Stimulated activated memory B cell treated with anti-CD40 and anti-IgM and Interleukin-4, amounts not matched to agents 10 μg/mL and 1 μg/mL and 100 μg/mL, for 72 hours (primary cell): ENCODE results near the gene KIRREL3.

Experiments used
- ATAC-seq: fragments of 150-1000 bp; cut with Tn5 transposase; 2 replicates; pipeline ENCODE4 v1.10.0; 2021
- H3K27ac Mint-ChIP-seq: one replicate; pipeline ENCODE4 v1.8.0; 2022; ENCODE audit warnings: mild to moderate bottlenecking, mixed read lengths
- H3K27me3 Mint-ChIP-seq: one replicate; pipeline ENCODE4 v1.8.0; 2022; ENCODE audit warnings: mixed read lengths
- H3K36me3 Mint-ChIP-seq: one replicate; pipeline ENCODE4 v1.8.0; 2022; ENCODE audit warnings: mixed read lengths
- H3K4me1 Mint-ChIP-seq: one replicate; pipeline ENCODE4 v1.8.0; 2022; ENCODE audit warnings: mixed read lengths
- H3K4me3 Mint-ChIP-seq: one replicate; pipeline ENCODE4 v1.8.0; 2022; ENCODE audit warnings: mild to moderate bottlenecking, moderate library complexity, mixed read lengths
- H3K9me3 Mint-ChIP-seq: one replicate; pipeline ENCODE4 v1.8.0; 2022; ENCODE audit warnings: mixed read lengths

KIRREL3 gene

GRCh38 chr11:126519764-126520734, 480.5 kb downstream of the KIRREL3 start:
- Mint-ChIP-seq H3K9me3 (no peaks in the 10 kb centered on the region), H3K27ac (no peak overlapping the region)

GRCh38 chr11:126518972-126519690, 481.4 kb downstream of the KIRREL3 start:
- H3K4me1 Mint-ChIP-seq: no peaks in the 10 kb centered on the region
- H3K27me3 Mint-ChIP-seq: peaks cover 20% of the 10 kb centered on the region
- no peak for ATAC-seq
- H3K4me3 Mint-ChIP-seq: no peak overlapping the region
- H3K9me3 Mint-ChIP-seq: no peaks in the 10 kb centered on the region
- H3K36me3 Mint-ChIP-seq: no peaks in the 10 kb centered on the region
- no peak overlapping the region for H3K27ac Mint-ChIP-seq

More at GRCh38 chr11:126519764-126520734, 480.5 kb downstream of the KIRREL3 start:
- Mint-ChIP-seq H3K4me1 (no peaks in the 10 kb centered on the region), H3K36me3 (no peaks in the 10 kb centered on the region), H3K4me3 (no peak overlapping the region), H3K27me3 (peaks cover 19% of the 10 kb centered on the region)
- no peak for ATAC-seq

GRCh38 chr11:126518071-126518971, 482.2 kb downstream of the KIRREL3 start:
- no peak for ATAC-seq
- H3K36me3 Mint-ChIP-seq: no peaks in the 10 kb centered on the region
- H3K9me3 Mint-ChIP-seq: no peaks in the 10 kb centered on the region
- no peaks in the 10 kb centered on the region for H3K4me1 Mint-ChIP-seq
- no peak overlapping the region for H3K4me3 Mint-ChIP-seq
- H3K27ac Mint-ChIP-seq: no peak overlapping the region
- peaks cover 28% of the 10 kb centered on the region for H3K27me3 Mint-ChIP-seq

GRCh38 chr11:126515501-126515900, 485.1 kb downstream of the KIRREL3 start:
- Mint-ChIP-seq H3K27ac (no peak overlapping the region), H3K4me1 (no peaks in the 10 kb centered on the region), H3K36me3 (no peaks in the 10 kb centered on the region), H3K4me3 (no peak overlapping the region), H3K27me3 (peaks cover 48% of the 10 kb centered on the region), H3K9me3 (no peaks in the 10 kb centered on the region)
- no peak for ATAC-seq

GRCh38 chr11:126514061-126514693, 486.4 kb downstream of the KIRREL3 start:
- Mint-ChIP-seq H3K27ac (no peak overlapping the region), H3K36me3 (no peaks in the 10 kb centered on the region), H3K4me1 (no peaks in the 10 kb centered on the region), H3K4me3 (no peak overlapping the region), H3K9me3 (no peaks in the 10 kb centered on the region), H3K27me3 (peaks cover 54% of the 10 kb centered on the region)
- ATAC-seq: no peak

- no peaks in the 10 kb centered on the region for H3K9me3 Mint-ChIP-seq
Observed at GRCh38 chr11:126512741-126513715, 487.5 kb downstream of the KIRREL3 start.

GRCh38 chr11:126512251-126512650, 488.3 kb downstream of the KIRREL3 start:
- peaks cover 45% of the 10 kb centered on the region for H3K27me3 Mint-ChIP-seq
- ATAC-seq: no peak
- H3K27ac Mint-ChIP-seq: no peak overlapping the region

More at GRCh38 chr11:126512741-126513715, 487.5 kb downstream of the KIRREL3 start:
- H3K4me1 Mint-ChIP-seq: no peaks in the 10 kb centered on the region
- H3K27me3 Mint-ChIP-seq: peaks cover 46% of the 10 kb centered on the region
- no peak for ATAC-seq
- no peaks in the 10 kb centered on the region for H3K36me3 Mint-ChIP-seq
- H3K27ac Mint-ChIP-seq: no peak overlapping the region
- H3K4me3 Mint-ChIP-seq: no peak overlapping the region

GRCh38 chr11:126511475-126512115, 489.0 kb downstream of the KIRREL3 start:
- Mint-ChIP-seq H3K9me3 (peaks cover 3% of the 10 kb centered on the region), H3K4me3 (no peak overlapping the region), H3K27ac (no peak overlapping the region), H3K36me3 (no peaks in the 10 kb centered on the region), H3K4me1 (no peaks in the 10 kb centered on the region), H3K27me3 (peaks cover 41% of the 10 kb centered on the region)
- ATAC-seq: no peak

More at GRCh38 chr11:126512251-126512650, 488.3 kb downstream of the KIRREL3 start:
- H3K9me3 Mint-ChIP-seq: no peaks in the 10 kb centered on the region
- H3K4me3 Mint-ChIP-seq: no peak overlapping the region
- no peaks in the 10 kb centered on the region for H3K4me1 Mint-ChIP-seq
- H3K36me3 Mint-ChIP-seq: no peaks in the 10 kb centered on the region

GRCh38 chr11:126510621-126511370, 489.8 kb downstream of the KIRREL3 start:
- H3K9me3 Mint-ChIP-seq: peaks cover 3% of the 10 kb centered on the region
- H3K4me1 Mint-ChIP-seq: no peaks in the 10 kb centered on the region
- H3K4me3 Mint-ChIP-seq: no peak overlapping the region
- no peaks in the 10 kb centered on the region for H3K36me3 Mint-ChIP-seq
- H3K27me3 Mint-ChIP-seq: peaks cover 38% of the 10 kb centered on the region
- ATAC-seq: no peak
- no peak overlapping the region for H3K27ac Mint-ChIP-seq

GRCh38 chr11:126507646-126508045, 492.9 kb downstream of the KIRREL3 start:
- H3K9me3 Mint-ChIP-seq: peaks cover 11% of the 10 kb centered on the region
- H3K27me3 Mint-ChIP-seq: peaks cover 41% of the 10 kb centered on the region
- no peaks in the 10 kb centered on the region for H3K36me3 Mint-ChIP-seq
- no peak overlapping the region for H3K27ac Mint-ChIP-seq
- H3K4me1 Mint-ChIP-seq: no peaks in the 10 kb centered on the region
- H3K4me3 Mint-ChIP-seq: no peak overlapping the region
- no peak for ATAC-seq

- H3K27ac Mint-ChIP-seq: no peak overlapping the region
Observed at GRCh38 chr11:126506789-126507188, 493.8 kb downstream of the KIRREL3 start.

GRCh38 chr11:126502982-126503381, 497.6 kb downstream of the KIRREL3 start:
- no peak overlapping the region for H3K27ac Mint-ChIP-seq
- H3K9me3 Mint-ChIP-seq: peaks cover 11% of the 10 kb centered on the region
- H3K4me1 Mint-ChIP-seq: peaks cover 5% of the 10 kb centered on the region
- ATAC-seq: no peak
- no peak overlapping the region for H3K4me3 Mint-ChIP-seq
- H3K36me3 Mint-ChIP-seq: no peaks in the 10 kb centered on the region
- H3K27me3 Mint-ChIP-seq: peaks cover 34% of the 10 kb centered on the region

More at GRCh38 chr11:126506789-126507188, 493.8 kb downstream of the KIRREL3 start:
- Mint-ChIP-seq H3K36me3 (no peaks in the 10 kb centered on the region), H3K4me1 (no peaks in the 10 kb centered on the region), H3K4me3 (no peak overlapping the region), H3K27me3 (peaks cover 39% of the 10 kb centered on the region), H3K9me3 (peaks cover 11% of the 10 kb centered on the region)
- no peak for ATAC-seq
